ENCODE results near the gene KLRF1. TPM values are rescaled to one million over a fixed set of nuclear protein-coding genes. Genes with fewer than 3 reads are reported as not detected.
"Not testable (repeated sequence)": the region's sequence is repeated elsewhere in the genome, so short reads cannot be mapped to it uniquely, and the experiment has no call there.

The KLRF1 gene
- total and polyA plus RNA-seq, 9 donors: 0.17 to 1.1 (median 0.39) TPM; not detected in 5

DNA sequence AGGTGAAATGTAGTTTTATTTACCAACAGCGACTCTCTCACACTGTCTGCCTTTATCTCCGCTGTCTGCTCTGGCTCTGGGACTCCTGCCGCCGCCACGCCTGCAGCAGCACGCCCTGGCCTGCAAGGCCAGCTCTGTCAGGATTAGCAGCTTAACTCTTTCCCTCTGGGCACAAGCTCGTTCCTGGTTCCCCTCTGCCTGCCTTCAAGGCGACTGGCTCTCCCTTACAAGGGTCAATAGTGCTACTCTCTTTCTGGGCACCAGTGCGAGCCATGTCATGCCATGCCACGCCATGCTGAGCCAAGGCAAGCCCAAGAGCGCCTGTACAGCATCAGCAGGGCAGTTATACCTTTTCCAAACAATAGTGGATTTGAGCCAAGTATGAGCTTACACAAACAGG is 45.5 kb downstream of the KLRF1 start:
- Histone ChIP-seq H3K27ac (no peak overlapping the region), H3K9me3 (no peaks in the 10 kb centered on the region), H3K4me1 (ENCODE audit: insufficient read depth) (no peaks in the 10 kb centered on the region), H3K36me3 (no peaks in the 10 kb centered on the region), H3K27me3 (no peaks in the 10 kb centered on the region), H3K4me3 (no peak overlapping the region)
- DNase-seq: no peak
- TF ChIP-seq, protein P1, sequence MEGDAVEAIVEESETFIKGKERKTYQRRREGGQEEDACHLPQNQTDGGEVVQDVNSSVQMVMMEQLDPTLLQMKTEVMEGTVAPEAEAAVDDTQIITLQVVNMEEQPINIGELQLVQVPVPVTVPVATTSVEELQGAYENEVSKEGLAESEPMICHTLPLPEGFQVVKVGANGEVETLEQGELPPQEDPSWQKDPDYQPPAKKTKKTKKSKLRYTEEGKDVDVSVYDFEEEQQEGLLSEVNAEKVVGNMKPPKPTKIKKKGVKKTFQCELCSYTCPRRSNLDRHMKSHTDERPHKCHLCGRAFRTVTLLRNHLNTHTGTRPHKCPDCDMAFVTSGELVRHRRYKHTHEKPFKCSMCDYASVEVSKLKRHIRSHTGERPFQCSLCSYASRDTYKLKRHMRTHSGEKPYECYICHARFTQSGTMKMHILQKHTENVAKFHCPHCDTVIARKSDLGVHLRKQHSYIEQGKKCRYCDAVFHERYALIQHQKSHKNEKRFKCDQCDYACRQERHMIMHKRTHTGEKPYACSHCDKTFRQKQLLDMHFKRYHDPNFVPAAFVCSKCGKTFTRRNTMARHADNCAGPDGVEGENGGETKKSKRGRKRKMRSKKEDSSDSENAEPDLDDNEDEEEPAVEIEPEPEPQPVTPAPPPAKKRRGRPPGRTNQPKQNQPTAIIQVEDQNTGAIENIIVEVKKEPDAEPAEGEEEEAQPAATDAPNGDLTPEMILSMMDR (IDR thresholded peaks at IDR 0.05): no peak
- TF ChIP-seq POLR2A (IDR thresholded peaks at IDR 0.05) (no peak), EP300 (IDR thresholded peaks at IDR 0.05) (no peak)
- WGBS, 3 donors: 80 to 92% (median 87%) methylated on average over 11 of the region's 11 CpGs
- intact Hi-C loops (cut with DNase I): no loop called here

DNA sequence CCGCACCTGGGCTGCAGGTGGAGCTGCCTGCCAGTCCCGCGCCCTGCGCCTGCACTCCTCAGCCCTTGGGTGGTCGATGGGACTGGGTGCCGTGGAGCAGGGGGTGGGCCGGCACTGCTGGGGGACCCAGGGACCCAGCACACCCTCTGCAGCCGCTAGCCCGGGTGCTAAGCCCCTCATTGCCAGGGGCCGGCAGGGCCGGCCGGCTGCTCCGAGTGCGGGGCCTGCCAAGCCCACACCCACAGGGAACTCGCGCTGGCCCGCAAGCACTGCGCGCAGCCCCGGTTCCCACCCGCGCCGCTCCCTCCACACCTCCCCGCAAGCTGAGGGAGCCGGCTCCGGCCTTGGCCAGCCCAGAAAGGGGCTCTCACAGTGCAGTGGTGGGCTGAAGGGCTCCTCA is 48.8 kb downstream of the KLRF1 start:
- H3K9me3 ChIP-seq; H3K27ac ChIP-seq; intact Hi-C loops (cut with DNase I); H3K36me3 ChIP-seq; H3K4me1 ChIP-seq (ENCODE audit: insufficient read depth); H3K27me3 ChIP-seq; H3K4me3 ChIP-seq; DNase-seq: not testable (repeated sequence)
- WGBS, 3 donors: 95 to 99% (median 98%) methylated on average over 26 of the region's 26 CpGs

GRCh38 chr12:9880532-9881078 is 53.3 kb downstream of the KLRF1 start:
- 86 to 92% (median 89%) methylated on average over 4 of the region's 4 CpGs for WGBS, 3 donors
- Histone ChIP-seq H3K27me3 (no peaks in the 10 kb centered on the region), H3K4me3 (no peak overlapping the region), H3K4me1 (ENCODE audit: insufficient read depth) (no peaks in the 10 kb centered on the region), H3K36me3 (no peaks in the 10 kb centered on the region), H3K27ac (no peak overlapping the region), H3K9me3 (no peaks in the 10 kb centered on the region)
- no peak for DNase-seq
- intact Hi-C loops (cut with DNase I): no loop called here
- TF ChIP-seq EP300 (IDR thresholded peaks at IDR 0.05) (no peak), POLR2A (IDR thresholded peaks at IDR 0.05) (no peak)
- TF ChIP-seq, protein P1 (IDR thresholded peaks at IDR 0.05): no peak

DNA sequence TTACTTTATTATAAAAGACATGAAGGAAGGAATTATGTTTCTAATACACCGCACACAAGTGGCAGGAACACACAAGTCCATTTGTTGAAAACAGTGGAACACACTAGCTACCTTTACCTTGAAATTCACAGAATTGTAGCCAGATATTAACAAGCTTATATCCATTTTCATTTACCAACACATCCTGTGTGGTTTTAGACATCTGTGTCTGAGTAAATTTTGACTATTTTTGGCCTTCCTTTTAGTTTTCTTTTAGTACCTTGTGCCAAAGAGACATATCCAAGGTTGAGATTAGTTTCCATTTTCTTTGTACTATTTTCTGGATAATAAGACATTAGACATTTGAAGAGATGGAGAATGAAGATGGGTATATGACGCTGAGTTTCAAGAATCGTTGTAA is 54.0 kb downstream of the KLRF1 start, which contains the start of gene KLRF2:
Gene KLRF2 (plus strand): TSS at position 244 of the 400 bp plus-strand sequence. CDS start 107 bp downstream, at position 351.
- WGBS, 3 donors: 94 to 96% (median 96%) methylated on average over 3 of the region's 3 CpGs
- TF ChIP-seq, protein P1 (IDR thresholded peaks at IDR 0.05): no peak
- TF ChIP-seq EP300 (IDR thresholded peaks at IDR 0.05) (no peak), POLR2A (IDR thresholded peaks at IDR 0.05) (no peak)
- Histone ChIP-seq H3K9me3 (no peaks in the 10 kb centered on the region), H3K4me1 (ENCODE audit: insufficient read depth) (no peaks in the 10 kb centered on the region), H3K27me3 (no peaks in the 10 kb centered on the region), H3K4me3 (no peak within 1 kb of the TSS), H3K27ac (no peak within 1 kb of the TSS), H3K36me3 (no peaks in the 10 kb centered on the region)
- DNase-seq: no peak
- intact Hi-C loops (cut with DNase I): no loop called here

- H3K4me1 ChIP-seq (ENCODE audit: insufficient read depth): no peaks in the 10 kb centered on the region
- TF ChIP-seq, protein P1 (IDR thresholded peaks at IDR 0.05): no peak
- TF ChIP-seq POLR2A (IDR thresholded peaks at IDR 0.05): no peak
- TF ChIP-seq EP300 (IDR thresholded peaks at IDR 0.05): no peak
- intact Hi-C loops (cut with DNase I): no loop called here
- H3K27ac ChIP-seq: no peak overlapping the region
- WGBS, 3 donors: 59 to 76% (median 71%) methylated on average over 5 of the region's 5 CpGs
- no peaks in the 10 kb centered on the region for H3K27me3 ChIP-seq
- H3K9me3 ChIP-seq: no peaks in the 10 kb centered on the region
- DNase-seq: no peak
- no peaks in the 10 kb centered on the region for H3K36me3 ChIP-seq
- H3K4me3 ChIP-seq: no peak overlapping the region
These were observed 54.7 kb downstream of the KLRF1 start for GRCh38 chr12:9881988-9882387.
